GM18511 (cell line): ENCODE measurements around the gene CORT.
"Not testable (repeated sequence)": the region's sequence is repeated elsewhere in the genome, so short reads cannot be mapped to it uniquely, and the experiment has no call there.

Experiments
- ATAC-seq: cut with Tn5 transposase; IDR thresholded peaks from one replicate; pipeline ENCODE4 v1.9.1; 2021; ENCODE audit warnings: mild to moderate bottlenecking, moderate library complexity; ENCODE audit not compliant: unreplicated experiment

The CORT gene

DNA sequence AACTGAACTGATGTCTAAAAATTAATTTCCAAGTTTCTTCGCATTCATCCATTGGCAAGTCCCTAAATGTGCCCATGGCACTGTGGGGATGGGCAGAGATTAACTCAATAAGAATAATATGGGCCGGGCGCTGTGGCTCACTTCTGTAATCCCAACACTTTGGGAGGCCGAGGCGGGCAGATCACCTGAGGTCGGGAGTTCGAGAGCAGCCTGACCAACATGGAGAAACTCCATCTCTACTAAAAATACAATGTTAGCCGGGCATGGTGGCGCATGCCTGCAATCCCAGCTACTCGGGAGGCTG is 24.4 kb downstream of the CORT start:
- not testable (repeated sequence) for ATAC-seq

DNA sequence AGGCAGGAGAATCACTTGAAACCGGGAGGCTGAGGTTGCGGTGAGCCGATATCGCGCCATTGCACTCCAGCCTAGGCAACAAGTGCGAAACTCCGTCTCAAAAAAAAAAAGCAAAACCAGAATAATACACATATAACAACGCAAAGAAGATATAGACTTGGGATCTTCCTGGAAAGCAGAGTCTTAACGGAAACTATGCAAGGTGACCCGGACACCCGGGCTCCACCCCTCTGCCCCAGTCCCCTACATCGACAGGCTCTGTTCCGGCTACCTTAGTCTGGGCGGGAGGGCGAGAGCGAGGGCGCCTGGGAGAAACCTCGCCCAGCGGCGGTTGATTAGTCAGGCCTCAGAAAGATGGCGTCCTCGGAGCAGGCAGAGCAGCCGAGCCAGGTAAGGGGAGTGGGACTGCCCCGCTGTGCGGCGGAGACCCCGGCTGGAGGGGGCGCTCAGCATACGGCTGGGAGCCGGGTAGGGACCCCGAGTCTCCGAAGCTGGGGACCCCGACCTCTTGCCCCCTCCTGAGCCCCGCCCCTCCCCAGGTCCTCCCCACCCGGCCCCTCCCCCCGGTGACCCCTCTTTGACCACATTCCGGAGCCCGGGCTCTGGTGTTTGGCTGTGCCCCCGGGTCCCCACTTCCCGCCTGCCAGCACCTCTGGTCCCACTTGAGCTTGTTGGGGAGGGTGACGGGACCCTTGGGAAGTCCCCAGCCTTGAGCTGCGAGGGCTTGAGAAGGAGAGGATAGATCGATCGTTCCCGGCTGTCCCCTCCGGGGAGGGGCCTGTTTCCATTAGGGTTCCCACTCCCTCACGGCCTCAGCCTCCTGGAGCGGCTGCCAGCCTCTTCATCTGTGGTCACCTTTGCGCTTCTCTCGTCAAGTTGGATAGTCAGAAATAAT is 25.0 kb downstream of the CORT start, which contains the start of gene PEX14:
Gene PEX14 (plus strand): TSS at position 338 of the 895 bp plus-strand sequence. CDS start 17 bp downstream, at position 355.
- peak; percentile 70 for ATAC-seq

DNA sequence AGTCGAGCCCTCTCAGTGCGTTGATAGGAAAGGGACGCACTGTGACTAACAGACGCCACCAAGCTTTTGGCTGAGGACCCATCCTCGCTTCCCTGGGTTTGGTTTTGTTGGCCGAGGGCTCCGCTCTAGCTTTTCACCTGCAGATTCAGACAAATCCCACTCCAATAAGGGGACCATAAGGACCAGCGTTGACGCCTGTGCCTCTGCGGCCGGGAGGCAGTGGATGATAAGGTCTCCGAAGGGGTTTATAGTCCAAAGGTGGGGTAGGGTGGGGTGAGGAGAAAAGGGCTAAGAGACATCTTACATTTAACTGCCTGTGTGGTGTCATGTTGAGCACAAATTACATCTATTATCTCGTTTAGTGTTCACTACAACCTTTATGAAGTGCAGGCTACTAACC is 25.7 kb downstream of the CORT start:
- no peak for ATAC-seq

DNA sequence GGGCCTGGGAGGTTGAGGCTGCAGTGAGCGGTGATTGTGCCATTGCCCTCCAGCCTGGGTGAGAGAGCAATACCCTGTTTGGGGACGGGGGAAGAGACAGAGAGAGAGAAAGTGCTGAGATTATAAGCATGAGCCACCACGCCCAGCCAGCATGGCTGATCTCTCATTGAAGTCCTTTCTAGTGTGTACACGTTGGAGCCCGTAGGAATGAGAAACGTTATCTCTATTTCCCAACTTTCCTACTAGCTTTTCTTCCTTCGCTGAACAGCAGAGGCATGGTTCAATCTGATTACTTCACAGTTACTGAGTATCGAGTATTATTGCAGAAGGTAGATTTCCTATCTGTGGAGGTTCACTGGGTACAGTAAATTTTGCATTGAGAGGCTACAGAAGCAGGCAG is 29.5 kb downstream of the CORT start:
- ATAC-seq = no peak

DNA sequence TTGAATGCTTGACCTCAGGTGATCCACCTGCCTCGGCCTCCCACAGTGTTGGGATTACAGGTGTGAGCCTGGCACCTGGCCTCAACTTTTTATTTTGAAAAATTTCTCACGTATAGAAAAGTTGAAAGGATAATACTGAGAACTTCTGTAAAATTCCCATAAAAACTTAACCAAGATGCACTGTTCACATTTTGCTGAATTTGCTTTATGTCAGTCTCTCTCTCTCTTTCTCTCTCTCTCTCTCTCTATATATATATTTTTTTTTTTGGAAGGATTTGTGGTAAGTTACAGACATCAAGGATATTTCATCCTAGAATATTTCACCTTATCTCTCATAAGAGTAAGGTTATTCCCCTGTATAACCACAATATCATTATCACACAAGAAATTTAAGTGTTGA is 30.8 kb downstream of the CORT start:
- no peak for ATAC-seq

DNA sequence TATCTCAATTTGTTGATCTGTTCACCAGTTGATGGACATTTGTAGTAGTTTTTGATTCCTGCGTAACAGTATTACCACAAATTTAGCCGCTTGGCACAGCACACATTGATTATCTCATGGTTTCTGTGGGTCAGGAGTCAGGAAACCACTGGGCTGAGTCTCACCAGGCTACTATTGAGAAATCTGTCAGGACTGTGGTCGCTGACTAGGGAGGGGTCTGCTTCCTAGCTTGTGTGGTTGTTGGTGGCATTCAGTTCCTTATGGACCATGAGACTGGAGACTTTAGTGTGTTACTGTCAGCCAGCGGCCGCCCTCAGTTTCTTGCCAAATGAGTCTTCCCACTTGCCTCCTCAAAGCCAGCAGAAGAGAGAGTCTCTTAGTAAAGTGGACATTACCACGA is 34.7 kb downstream of the CORT start:
- no peak for ATAC-seq

DNA sequence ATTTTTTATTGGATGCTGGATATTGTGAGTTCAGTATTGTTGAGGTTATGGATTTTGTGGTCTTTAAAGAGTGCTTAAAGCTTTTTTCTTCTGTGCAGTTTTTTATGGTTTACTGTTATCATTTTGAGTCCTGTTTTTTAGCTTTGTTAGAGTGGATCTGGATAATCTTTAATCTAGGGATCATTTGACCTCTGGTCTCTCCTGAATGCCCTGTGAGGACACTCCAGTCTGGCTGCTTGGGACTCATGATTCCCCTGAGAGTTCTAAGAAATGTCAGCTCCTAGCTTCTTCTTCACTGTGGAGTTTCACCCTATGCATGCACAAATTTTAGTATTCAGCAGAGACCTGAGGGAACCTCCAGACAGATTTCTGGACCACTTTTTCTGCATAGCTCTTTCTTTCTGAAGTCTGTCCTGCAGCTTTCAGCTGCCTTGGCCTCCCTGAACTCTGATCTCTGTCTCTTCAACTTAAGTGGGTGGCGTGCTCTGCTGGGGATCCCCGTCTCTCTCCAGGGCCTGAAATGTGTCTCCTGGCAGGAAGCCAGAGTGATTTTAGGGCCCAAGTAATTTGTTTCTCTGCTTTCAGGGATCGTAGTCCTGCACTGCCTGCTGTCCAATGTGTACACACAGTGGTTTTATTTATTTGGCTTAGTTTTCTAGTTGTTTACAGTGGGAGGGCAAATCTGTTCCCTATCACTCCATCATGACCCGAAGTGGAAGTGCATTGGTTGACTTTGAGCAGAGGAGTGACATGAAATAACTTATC is 39.6 kb downstream of the CORT start:
- no peak for ATAC-seq

DNA sequence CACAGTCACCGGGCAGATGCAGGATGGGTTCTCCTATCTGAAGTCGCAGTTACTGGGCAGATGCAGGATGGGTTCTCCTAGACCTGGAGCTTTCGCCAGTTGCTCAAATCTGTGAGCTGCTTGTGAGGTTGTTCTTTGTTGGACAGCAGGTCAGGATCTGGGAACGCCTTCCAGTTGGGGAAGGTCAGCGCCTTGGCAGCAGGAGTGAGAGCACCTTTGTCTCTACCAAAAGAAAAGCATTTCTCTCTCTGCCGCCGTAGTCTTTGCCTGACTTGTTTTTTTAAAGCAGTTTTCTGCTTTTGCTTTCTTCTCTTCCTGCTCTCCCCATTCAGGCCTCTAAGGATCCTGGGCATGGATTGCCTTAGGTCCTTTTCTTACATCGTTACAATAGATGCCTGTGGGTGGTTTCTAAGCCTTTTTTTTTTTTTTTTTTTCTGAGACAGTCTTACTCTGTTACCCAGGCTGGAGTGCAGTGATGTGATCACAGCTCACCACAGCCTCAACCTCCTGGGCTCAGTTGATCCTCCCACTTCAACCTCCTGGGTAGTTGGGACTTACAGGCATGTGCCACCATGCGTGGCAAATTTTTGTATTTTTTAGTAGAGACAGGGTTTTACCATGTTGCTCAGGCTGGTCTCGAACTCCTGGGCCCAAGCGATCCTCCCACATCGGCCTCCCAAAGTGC is 40.6 kb downstream of the CORT start:
- ATAC-seq = no peak

DNA sequence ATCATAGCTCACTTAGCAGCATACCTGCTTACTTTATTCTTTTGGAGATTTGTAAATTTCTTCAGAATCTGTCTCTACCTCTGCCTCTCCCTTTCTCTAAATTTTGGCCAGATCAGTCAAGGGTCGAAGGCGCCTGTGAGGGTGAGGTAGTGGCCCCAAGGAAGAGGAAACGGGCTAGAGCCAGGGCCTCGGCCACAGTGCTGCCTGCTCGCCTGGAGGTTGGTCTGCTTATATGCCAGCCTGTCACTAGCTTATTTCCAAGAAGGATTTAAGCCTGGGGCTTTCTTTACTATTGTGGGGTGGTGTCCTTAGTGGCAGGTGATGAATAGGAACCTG is 44.6 kb downstream of the CORT start:
- ATAC-seq = peak; percentile 9

DNA sequence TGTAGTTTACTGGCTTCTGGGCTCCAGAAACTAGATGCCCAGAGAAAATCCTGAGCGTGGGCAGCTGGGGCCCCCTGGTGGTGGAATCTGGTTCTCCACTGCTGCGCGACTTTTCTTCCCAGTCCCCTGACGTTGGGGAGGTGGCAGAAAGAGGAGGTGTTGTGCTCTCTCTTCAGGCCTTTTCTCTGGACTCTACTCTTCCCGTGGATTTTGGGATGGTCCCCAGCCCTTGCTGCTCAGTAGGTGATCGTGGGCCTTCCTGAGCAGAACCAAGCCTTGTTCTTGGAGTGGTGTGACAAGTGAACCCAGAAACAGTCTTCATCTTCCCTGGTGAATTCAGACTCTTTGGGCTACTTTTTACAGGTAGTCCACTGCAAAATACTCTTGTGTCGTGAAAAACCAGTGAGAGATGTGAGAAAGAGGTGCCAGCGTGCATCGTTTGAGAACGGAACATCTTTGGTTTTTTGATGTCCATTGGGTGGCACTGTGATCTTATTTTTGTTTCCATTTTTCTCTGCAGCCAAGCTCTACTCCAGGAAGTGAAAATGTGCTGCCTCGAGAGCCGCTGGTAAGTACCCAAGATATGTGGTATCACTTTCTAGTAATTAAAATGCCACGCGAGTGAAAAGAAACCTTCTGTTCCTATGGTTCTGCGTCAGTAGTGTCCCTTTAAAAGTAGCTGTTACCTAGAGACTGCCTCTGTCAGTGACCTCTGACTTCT is 45.1 kb downstream of the CORT start:
- peak; percentile 80 for ATAC-seq

DNA sequence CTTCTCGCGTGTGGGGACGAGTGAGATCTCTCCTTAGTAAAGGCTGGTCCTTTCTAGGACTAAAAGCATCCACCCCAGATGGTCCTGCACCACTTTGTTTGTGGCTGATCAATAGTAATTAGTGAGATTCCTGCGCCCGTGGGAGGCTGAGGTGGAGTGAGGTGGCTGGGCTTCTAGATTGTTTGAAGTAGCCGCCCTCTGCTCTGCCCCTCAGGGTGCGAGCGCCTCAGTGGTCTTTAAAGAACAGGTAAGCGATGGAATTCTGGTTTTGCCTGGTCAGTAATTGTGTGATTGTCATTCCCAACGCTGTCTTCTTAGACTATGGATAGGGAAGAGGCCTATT is 45.6 kb downstream of the CORT start:
- no peak for ATAC-seq

DNA sequence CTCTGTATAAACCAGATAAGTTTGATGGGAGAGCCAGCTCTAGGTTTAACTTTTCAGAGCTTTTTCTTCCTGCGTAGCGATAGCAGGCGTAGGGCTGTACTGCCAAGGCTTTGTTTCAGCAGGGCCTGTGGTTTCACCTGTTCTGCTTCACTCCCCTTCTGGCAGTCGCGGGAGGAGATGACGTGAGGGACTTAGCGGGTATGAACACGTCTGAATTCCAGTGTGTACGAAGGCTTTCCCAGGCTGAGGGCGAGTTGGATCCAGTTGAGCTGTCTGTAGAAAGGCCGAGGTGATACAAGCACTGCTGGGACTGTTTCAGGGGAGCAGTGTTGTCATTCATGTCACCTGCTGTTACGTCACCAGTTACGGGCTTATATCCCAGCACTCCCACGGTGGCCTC is 46.1 kb downstream of the CORT start:
- no peak for ATAC-seq

DNA sequence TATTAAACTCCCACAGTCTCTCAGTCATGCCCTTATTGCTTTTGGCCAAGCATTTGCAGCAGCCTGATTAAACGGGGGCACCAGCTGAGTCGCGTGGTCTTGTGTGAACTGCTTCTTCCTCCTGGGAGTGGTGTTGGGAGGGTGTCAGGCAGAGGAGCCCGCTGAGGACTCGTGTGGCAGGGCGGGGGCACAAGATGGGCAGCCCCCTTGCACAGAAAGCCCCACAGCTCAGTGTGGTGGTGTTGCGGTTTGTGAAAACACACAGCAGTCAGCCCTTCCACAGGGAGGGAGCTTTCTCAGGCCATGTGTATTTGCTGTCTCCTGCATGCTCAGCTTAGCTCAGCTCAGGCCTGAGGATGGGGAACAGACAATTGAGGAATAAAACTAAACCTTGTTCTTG is 47.3 kb downstream of the CORT start:
- ATAC-seq = no peak

DNA sequence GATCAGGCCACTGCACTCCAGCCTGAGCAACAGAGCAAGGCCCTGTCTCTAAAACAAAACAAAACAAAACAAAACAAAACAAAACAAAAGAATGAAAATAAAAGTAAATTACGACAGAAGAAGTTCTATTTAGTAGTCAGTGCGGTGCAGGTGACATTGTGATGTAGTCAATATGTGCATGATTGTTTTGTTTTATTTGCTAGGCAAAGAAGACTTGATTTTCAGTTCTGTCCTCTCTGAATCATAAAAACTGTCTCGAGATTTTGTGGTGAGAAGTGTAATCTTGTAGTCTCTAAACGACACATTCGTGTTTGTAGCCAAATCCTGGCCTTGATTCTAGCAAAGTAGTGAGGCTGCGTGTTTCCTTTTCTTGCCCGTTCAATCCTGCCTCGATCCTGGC is 48.4 kb downstream of the CORT start:
- ATAC-seq = no peak
